Common myeloid progenitor, CD34-positive (primary cell): ENCODE measurements around the gene MLIP.

ENCODE experiments used
- CTCF ChIA-PET: fragments of 350-600 bp; sonication (Branson Sonifier 250); formaldehyde crosslinking; loops from one replicate; lab custom pipeline; 2021; ENCODE audit warnings: antibody characterized with exemption; lab: Charles Lee
- POLR2A ChIA-PET: fragments of 350-600 bp; sonication (Branson Sonifier 250); formaldehyde crosslinking; loops from one replicate; lab custom pipeline; 2021; ENCODE audit warnings: antibody characterized with exemption; lab: Charles Lee
- DNase-seq, 3 donors: peaks; one replicate each; pipeline versions ENCODE4 v3.0.0 to v3.0.0-alpha.2; 2013
- H3K27ac ChIP-seq, 2 experiments: 1 replicate in 1 of 2; 2 replicates in 1 of 2; pipeline ENCODE4 v1.7.0; 2013; ENCODE audit warnings: inconsistent platforms in 2 of 2, low read length in 2 of 2, mild to moderate bottlenecking in 2 of 2, low read depth in 1 of 2, moderate library complexity in 1 of 2; ENCODE audit not compliant: severe bottlenecking in 2 of 2, insufficient read depth in 1 of 2, poor library complexity in 1 of 2
- H3K27me3 ChIP-seq, 5 experiments: replicated peaks in 2 of 5; 1 replicate in 3 of 5; 2 replicates in 2 of 5; pipeline versions ENCODE4 v1.6.1 to v1.7.0; 2013; ENCODE audit warnings: low read length in 4 of 5, mild to moderate bottlenecking in 2 of 5, moderate library complexity in 2 of 5, inconsistent platforms in 1 of 5; ENCODE audit not compliant: insufficient read depth in 5 of 5, control insufficient read depth in 4 of 5
- H3K36me3 ChIP-seq, 4 experiments: 1 replicate in 2 of 4; 2 replicates in 2 of 4; pipeline versions ENCODE4 v1.6.1 to v1.7.0; 2013; ENCODE audit warnings: low read length in 3 of 4, control low read depth in 1 of 4, mild to moderate bottlenecking in 1 of 4; ENCODE audit not compliant: control insufficient read depth in 4 of 4, insufficient read depth in 4 of 4
- H3K4me1 ChIP-seq, 4 experiments: 1 replicate in 3 of 4; 2 replicates in 1 of 4; pipeline versions ENCODE4 v1.6.1 to v1.7.1; 2013; ENCODE audit warnings: low read length in 3 of 4, mild to moderate bottlenecking in 3 of 4, control low read depth in 1 of 4, inconsistent platforms in 1 of 4, moderate library complexity in 1 of 4; ENCODE audit not compliant: control insufficient read depth in 4 of 4, insufficient read depth in 4 of 4; ENCODE audit errors: control extremely low read depth in 1 of 4
- H3K4me3 ChIP-seq, 7 experiments: 1 replicate in 4 of 7; 2 replicates in 3 of 7; pipeline versions ENCODE4 v1.5.1 to v1.7.0; 2013; ENCODE audit warnings: mild to moderate bottlenecking in 7 of 7, low read length in 6 of 7, moderate library complexity in 6 of 7, inconsistent platforms in 2 of 7, low read depth in 2 of 7, control low read depth in 1 of 7; ENCODE audit not compliant: insufficient read depth in 4 of 7, control insufficient read depth in 1 of 7; ENCODE audit errors: extremely low read depth in 1 of 7
- H3K9me3 ChIP-seq, 5 experiments: 1 replicate in 4 of 5; 2 replicates in 1 of 5; pipeline versions ENCODE4 v1.6.1 to v1.7.1; 2013; ENCODE audit warnings: low read length in 4 of 5, mild to moderate bottlenecking in 2 of 5, inconsistent platforms in 1 of 5, low read depth in 1 of 5, moderate library complexity in 1 of 5; ENCODE audit not compliant: control insufficient read depth in 4 of 5, insufficient read depth in 2 of 5; ENCODE audit errors: control extremely low read depth in 1 of 5
- whole genome bisulfite sequencing: methylation state at CpG from one replicate; pipeline ENCODE4 v1.1.5; 2013; ENCODE audit not compliant: insufficient coverage; 5-methylcytosine and 5-hydroxymethylcytosine counted together

MLIP gene

DNA sequence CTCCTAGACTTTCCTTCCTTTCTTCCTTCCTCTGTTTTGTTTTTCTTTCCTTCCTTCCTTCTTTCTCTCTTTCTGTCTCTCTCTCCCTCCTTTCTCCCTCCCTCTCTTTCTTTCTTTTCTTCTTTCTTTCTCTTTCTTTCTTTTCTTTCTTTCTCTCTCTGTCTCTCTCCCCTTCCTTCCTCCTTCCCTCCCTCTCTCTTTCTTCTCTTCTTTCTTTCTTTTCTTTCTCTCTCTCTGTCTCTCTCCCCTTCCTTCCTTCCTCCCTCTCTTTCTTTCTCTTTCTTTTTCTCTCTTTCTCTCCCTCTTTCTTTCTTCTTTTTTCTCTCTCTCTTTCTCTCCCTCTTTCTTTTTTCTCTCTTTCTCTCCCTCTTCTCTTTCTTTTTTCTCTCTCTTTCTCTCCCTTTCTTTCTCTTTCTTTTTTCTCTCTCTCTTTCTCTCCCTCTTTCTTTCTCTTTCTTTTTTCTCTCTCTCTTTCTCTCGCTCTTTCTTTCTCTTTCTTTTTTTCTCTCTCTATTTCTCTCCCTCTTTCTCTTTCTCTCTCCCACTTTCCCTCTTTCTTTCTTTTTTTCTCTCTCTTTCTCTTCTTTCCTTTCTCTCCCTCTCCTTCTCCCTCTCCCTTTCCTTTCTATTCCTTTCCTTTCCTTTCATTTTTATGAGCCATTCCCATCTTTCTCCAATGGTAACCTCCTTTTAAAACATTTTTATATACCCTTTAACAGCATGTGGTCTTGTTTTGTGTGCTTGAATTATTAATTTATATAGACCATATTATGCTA, 199.3 kb downstream of the MLIP start:
- CTCF ChIA-PET, result no interaction called here
- H3K27me3 ChIP-seq, result peaks cover 0 to 2% (median 0%) of the 10 kb centered on the region in 5 experiments
- no peaks in the 10 kb centered on the region for H3K36me3 ChIP-seq
- no peaks in the 10 kb centered on the region for H3K4me1 ChIP-seq
- no peaks in the 10 kb centered on the region for H3K9me3 ChIP-seq
- POLR2A ChIA-PET, result no interaction called here
- DNase-seq, result no peak
- no peak overlapping the region for H3K4me3 ChIP-seq
- WGBS, result 89% methylated on average over 1 of the region's 1 CpG
- no peak overlapping the region for H3K27ac ChIP-seq

DNA sequence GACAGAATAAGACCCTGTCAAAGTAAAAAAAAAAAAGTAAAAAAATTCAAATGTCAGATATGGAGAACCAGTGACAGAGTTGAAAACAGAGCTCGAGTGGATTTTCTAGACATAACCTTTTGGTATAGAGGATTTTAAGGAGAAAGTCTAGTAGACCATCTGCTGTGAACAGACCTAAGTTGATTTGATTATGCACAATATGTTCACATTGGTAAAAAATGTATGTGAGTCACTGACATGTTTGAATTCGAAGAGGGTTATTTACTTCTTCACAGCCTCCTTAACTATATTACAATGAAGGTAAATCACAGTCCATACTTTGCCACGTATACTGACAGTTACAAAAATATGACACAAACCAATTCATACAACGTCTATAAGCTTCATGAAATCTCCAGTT, 204.4 kb downstream of the MLIP start:
- Histone ChIP-seq H3K36me3 (no peaks in the 10 kb centered on the region), H3K4me1 (no peaks in the 10 kb centered on the region), H3K4me3 (no peak overlapping the region), H3K9me3 (no peaks in the 10 kb centered on the region), H3K27me3 (peaks cover 0 to 2% (median 0%) of the 10 kb centered on the region in 5 experiments), H3K27ac (no peak overlapping the region)
- DNase-seq, result no peak
- 90% methylated on average over 3 of the region's 4 CpGs for WGBS
- ChIA-PET POLR2A (no interaction called here), CTCF (no interaction called here)
